Measurements from ENCODE around the gene POU4F1.
"Not testable (repeated sequence)": the region's sequence is repeated elsewhere in the genome, so short reads cannot be mapped to it uniquely, and the experiment has no call there.

DNA sequence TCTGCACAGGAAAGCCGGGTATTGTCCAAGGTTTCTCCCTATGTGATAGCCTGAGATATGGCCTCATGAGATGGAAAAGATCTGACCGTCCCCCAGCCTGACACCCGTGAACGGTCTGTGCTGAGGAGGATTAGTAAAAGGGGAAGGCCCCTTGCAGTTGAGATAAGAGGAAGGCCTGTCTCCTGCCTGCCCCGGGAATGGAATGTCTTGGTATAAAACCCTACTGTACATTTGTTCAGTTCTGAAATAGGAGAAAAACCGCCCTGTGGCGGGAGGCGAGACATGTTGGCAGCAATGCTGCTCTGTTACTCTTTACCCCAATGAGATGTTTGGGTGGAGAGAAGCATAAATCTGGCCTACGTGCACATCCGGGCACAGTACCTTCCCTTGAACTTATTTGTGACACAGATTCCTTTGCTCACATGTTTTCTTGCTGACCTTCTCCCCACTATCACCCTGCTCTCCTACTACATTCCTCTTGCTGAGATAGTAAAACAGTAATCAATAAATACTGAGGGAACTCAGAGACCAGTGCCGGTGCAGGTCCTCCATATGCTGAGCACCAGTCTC lies 43.8 kb upstream of the POU4F1 start:
- TF ChIP-seq, protein P1, sequence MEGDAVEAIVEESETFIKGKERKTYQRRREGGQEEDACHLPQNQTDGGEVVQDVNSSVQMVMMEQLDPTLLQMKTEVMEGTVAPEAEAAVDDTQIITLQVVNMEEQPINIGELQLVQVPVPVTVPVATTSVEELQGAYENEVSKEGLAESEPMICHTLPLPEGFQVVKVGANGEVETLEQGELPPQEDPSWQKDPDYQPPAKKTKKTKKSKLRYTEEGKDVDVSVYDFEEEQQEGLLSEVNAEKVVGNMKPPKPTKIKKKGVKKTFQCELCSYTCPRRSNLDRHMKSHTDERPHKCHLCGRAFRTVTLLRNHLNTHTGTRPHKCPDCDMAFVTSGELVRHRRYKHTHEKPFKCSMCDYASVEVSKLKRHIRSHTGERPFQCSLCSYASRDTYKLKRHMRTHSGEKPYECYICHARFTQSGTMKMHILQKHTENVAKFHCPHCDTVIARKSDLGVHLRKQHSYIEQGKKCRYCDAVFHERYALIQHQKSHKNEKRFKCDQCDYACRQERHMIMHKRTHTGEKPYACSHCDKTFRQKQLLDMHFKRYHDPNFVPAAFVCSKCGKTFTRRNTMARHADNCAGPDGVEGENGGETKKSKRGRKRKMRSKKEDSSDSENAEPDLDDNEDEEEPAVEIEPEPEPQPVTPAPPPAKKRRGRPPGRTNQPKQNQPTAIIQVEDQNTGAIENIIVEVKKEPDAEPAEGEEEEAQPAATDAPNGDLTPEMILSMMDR (IDR thresholded peaks at IDR 0.05), result not testable (repeated sequence)
- TF ChIP-seq POLR2A (IDR thresholded peaks at IDR 0.05), result not testable (repeated sequence)

All from body of pancreas (tissue), 4 donors.